ENCODE results near the gene CDC5L.

DNA sequence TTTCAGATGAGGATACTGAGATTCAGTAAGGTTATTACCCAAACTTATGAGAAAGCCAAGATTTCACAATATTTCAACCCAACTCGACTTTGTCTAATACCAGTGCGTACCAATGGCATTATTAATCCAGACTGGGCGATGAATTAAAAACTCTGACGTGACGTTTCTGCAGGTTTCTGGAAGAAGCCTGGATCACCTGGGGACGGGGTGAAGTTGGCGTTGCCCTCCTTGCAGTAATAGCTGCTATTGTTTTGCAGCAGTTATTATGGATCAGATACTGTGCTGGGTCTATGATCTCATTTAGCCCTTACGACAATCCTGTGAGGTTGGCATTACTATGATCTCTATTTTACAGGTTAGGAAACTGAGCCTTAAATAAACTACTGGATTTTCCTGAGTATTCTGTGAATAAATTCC, 569 bp upstream of the CDC5L start:
- TF ChIP-seq POLR2A (IDR thresholded peaks at IDR 0.05) (no peak), POLR2AphosphoS5 (IDR thresholded peaks at IDR 0.05) (no peak)
- TF ChIP-seq, protein P1, sequence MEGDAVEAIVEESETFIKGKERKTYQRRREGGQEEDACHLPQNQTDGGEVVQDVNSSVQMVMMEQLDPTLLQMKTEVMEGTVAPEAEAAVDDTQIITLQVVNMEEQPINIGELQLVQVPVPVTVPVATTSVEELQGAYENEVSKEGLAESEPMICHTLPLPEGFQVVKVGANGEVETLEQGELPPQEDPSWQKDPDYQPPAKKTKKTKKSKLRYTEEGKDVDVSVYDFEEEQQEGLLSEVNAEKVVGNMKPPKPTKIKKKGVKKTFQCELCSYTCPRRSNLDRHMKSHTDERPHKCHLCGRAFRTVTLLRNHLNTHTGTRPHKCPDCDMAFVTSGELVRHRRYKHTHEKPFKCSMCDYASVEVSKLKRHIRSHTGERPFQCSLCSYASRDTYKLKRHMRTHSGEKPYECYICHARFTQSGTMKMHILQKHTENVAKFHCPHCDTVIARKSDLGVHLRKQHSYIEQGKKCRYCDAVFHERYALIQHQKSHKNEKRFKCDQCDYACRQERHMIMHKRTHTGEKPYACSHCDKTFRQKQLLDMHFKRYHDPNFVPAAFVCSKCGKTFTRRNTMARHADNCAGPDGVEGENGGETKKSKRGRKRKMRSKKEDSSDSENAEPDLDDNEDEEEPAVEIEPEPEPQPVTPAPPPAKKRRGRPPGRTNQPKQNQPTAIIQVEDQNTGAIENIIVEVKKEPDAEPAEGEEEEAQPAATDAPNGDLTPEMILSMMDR (IDR thresholded peaks at IDR 0.05) = no peak

Data from prostate gland (tissue), 2 donors.